ENCODE measurements around the gene SERINC4. TPM values are rescaled to one million over a fixed set of nuclear protein-coding genes. Genes with fewer than 3 reads are reported as not detected.

Gene SERINC4
- total and polyA plus RNA-seq, 2 of the 4 experiments (the other 2 are of a cell fraction), result under 0.01 to 0.09 TPM

DNA sequence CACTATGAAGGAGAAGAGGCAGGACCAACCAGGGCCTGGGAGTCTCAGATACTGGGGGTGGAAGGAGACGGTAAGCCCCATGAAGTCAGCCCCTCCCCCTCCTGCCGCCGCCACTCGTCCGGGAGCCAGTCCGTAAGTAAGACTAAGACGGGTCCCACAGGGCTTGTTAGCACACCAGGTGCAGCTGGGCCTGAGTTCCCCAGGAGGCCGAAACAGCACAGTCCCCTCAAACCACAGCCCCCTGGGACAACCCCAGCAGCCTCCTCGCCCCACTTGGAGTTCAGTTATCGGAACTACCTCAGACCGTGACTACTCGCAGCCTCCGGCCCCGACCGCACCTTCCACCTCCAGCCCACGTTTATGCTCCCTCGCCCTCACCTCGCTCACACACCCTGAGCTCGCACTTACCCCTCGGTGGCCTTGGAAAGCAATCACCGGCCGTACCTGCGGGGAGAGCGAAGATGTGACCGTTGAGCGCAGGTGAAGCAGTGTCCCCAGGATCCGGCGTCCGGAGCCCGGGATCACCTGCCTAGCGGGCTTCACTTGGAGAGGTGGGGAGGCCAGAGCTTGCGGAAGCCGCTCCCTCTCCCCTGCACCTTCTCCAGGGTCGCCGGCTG, 23.8 kb downstream of the SERINC4 start:
- H2AK5ac ChIP-seq (ENCODE audit: low read depth, low read length), result peak overlapping the region; percentile 73; the same call in 1 of the 2 replicates
- H3K79me1 ChIP-seq (ENCODE audit: low read depth in 1 of 2, low read length in 2 of 2), result peaks cover 5 to 6% of the 10 kb centered on the region in 2 experiments; a peak in 2 of 4 replicates
- no peak overlapping the region; the same call in 1 of the 2 replicates for H4K5ac ChIP-seq (ENCODE audit: low read depth, low read length)
- peak overlapping the region; percentile 92 for H2AFZ ChIP-seq (replicated peaks; ENCODE audit: low read length, poor library complexity)
- no peak overlapping the region for H3K14ac ChIP-seq (replicated peaks; ENCODE audit: low read depth, low read length)
- H3K56ac ChIP-seq (ENCODE audit: extremely low read depth, insufficient read depth, low read length), result no peak overlapping the region
- intact Hi-C loops (cut with micrococcal nuclease) (loop anchor here (10.0 kb wide), 1 partner anchor 261 kb away; the partner anchor contains the start of gene MAP1A), in situ Hi-C loops (cut with MboI; ENCODE audit: low sequenced_read_pairs) (no loop called here), dilution Hi-C loops (cut with HindIII; ENCODE audit: low sequenced_read_pairs, unreplicated experiment) (no loop called here)
- 0 out of 2 replicates have a peak, but pooled peaks cover 4% of the 10 kb centered on the region for H3K9me1 ChIP-seq (ENCODE audit: insufficient read depth, low read length)
- H3K23ac ChIP-seq (ENCODE audit: low read depth, low read length), result no peak overlapping the region
- no peak overlapping the region for H2BK5ac ChIP-seq (ENCODE audit: low read depth, low read length, poor library complexity, severe bottlenecking)
- no peak overlapping the region; the same call in 1 of the 2 replicates for H3K27ac ChIP-seq (ENCODE audit: insufficient read depth, low read length)
- peak overlapping the region; percentile 74 for H3K4me3 ChIP-seq (ENCODE audit: insufficient read depth, low read depth, low read length)
- WGBS, 2 experiments (ENCODE audit: extremely low coverage in 2 of 2, insufficient read length in 1 of 2), result 64% methylated on average over 8 of the region's 35 CpGs; no CpG with 5 or more reads in 1 of the 2 experiments
- DNase-seq (no peak), ATAC-seq (ENCODE audit: low read depth) (no peak)
- BruUV-seq (replicated peaks), result no TSS peak
- peak overlapping the region; percentile 84 for H3K4me2 ChIP-seq (ENCODE audit: low read depth, low read length)
- CTCF ChIA-PET, result interaction anchor here (0.5 to 1.0 kb wide), 4 partner anchors 10 to 289 kb away, joined by 3 read pairs; partner anchors contain the start of gene SERF2
- H2BK15ac ChIP-seq (ENCODE audit: low read depth, low read length), result no peak overlapping the region
- H3K4ac ChIP-seq (ENCODE audit: low read depth, low read length), result no peak overlapping the region
- TF ChIP-seq, protein P1, sequence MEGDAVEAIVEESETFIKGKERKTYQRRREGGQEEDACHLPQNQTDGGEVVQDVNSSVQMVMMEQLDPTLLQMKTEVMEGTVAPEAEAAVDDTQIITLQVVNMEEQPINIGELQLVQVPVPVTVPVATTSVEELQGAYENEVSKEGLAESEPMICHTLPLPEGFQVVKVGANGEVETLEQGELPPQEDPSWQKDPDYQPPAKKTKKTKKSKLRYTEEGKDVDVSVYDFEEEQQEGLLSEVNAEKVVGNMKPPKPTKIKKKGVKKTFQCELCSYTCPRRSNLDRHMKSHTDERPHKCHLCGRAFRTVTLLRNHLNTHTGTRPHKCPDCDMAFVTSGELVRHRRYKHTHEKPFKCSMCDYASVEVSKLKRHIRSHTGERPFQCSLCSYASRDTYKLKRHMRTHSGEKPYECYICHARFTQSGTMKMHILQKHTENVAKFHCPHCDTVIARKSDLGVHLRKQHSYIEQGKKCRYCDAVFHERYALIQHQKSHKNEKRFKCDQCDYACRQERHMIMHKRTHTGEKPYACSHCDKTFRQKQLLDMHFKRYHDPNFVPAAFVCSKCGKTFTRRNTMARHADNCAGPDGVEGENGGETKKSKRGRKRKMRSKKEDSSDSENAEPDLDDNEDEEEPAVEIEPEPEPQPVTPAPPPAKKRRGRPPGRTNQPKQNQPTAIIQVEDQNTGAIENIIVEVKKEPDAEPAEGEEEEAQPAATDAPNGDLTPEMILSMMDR (conservative IDR thresholded peaks at IDR 0.05; ENCODE audit: low read depth, low read length), result no peak
- H3K4me1 ChIP-seq (ENCODE audit: control insufficient read depth, insufficient read depth, low read length), result peaks cover 5% of the 10 kb centered on the region; the same call in 1 of the 2 replicates
- no peak overlapping the region for H2BK20ac ChIP-seq (ENCODE audit: low read depth, low read length)
- H4K8ac ChIP-seq (ENCODE audit: low read depth in 2 of 2, low read length in 2 of 2), result no peak overlapping the region
- H3K27me3 ChIP-seq (ENCODE audit: control insufficient read depth, insufficient read depth, low read length), result no peaks in the 10 kb centered on the region
- 0 out of 2 replicates have a peak overlapping the region, but pooled peaks have one; percentile 26 for H3K9ac ChIP-seq (ENCODE audit: low read depth, low read length)
- no peak overlapping the region for H2AK9ac ChIP-seq (replicated peaks; ENCODE audit: low read depth, low read length, poor library complexity)
- POLR2A ChIA-PET (ENCODE audit: unreplicated experiment), result no interaction called here
- no peak overlapping the region for H3K18ac ChIP-seq (ENCODE audit: low read depth, low read length)
- H3K36me3 ChIP-seq (ENCODE audit: control insufficient read depth, insufficient read depth, low read length), result peaks cover 11% of the 10 kb centered on the region
- no peaks in the 10 kb centered on the region for H3K9me3 ChIP-seq (ENCODE audit: control insufficient read depth, insufficient read depth, low read length)
- H4K91ac ChIP-seq (ENCODE audit: insufficient read depth, low read depth, low read length), result no peak overlapping the region
- H2BK120ac ChIP-seq (ENCODE audit: low read depth, low read length), result no peak overlapping the region
- H4K20me1 ChIP-seq (ENCODE audit: insufficient read depth, low read length), result no peaks in the 10 kb centered on the region; the same call in 1 of the 2 replicates

All from IMR-90 (cell line).